Measurements from ENCODE around the gene BRAT1.

Gene BRAT1

GRCh38 chr7:2530071-2530987, 25.0 kb downstream of the BRAT1 start:
- no peak overlapping the region for H3K27ac ChIP-seq
- H3K9me3 ChIP-seq (ENCODE audit: low read depth, low read length) = no peaks in the 10 kb centered on the region
- TF ChIP-seq FOXP2 (optimal IDR thresholded peaks at IDR 0.05; ENCODE audit: control extremely low read depth, extremely low read length, insufficient read depth) (no peak), POLR2AphosphoS5 (IDR thresholded peaks at IDR 0.05; ENCODE audit: borderline replicate concordance, low read depth, low read length) (no peak), EZH2 (IDR thresholded peaks at IDR 0.05) (no peak)
- H3K36me3 ChIP-seq (ENCODE audit: insufficient read depth, low read length) = no peaks in the 10 kb centered on the region
- no peak for DNase-seq (ENCODE audit: low read depth, low spot score)
- no peak overlapping the region for H3K9ac ChIP-seq (ENCODE audit: insufficient read length)
- H3K4me3 ChIP-seq = no peak overlapping the region

GRCh38 chr7:2529161-2530070, 25.9 kb downstream of the BRAT1 start:
- no peaks in the 10 kb centered on the region for H3K36me3 ChIP-seq (ENCODE audit: insufficient read depth, low read length)
- H3K27ac ChIP-seq = no peak overlapping the region
- H3K9me3 ChIP-seq (ENCODE audit: low read depth, low read length) = no peaks in the 10 kb centered on the region
- no peak overlapping the region for H3K4me3 ChIP-seq
- no peak overlapping the region for H3K9ac ChIP-seq (ENCODE audit: insufficient read length)
- DNase-seq (ENCODE audit: low read depth, low spot score) = no peak
- TF ChIP-seq EZH2 (IDR thresholded peaks at IDR 0.05) (no peak), POLR2AphosphoS5 (IDR thresholded peaks at IDR 0.05; ENCODE audit: borderline replicate concordance, low read depth, low read length) (no peak), FOXP2 (optimal IDR thresholded peaks at IDR 0.05; ENCODE audit: control extremely low read depth, extremely low read length, insufficient read depth) (no peak)

- Histone ChIP-seq H3K27ac (no peak overlapping the region), H3K9ac (ENCODE audit: insufficient read length) (no peak overlapping the region), H3K36me3 (ENCODE audit: insufficient read depth, low read length) (no peaks in the 10 kb centered on the region), H3K4me3 (no peak overlapping the region), H3K9me3 (ENCODE audit: low read depth, low read length) (no peaks in the 10 kb centered on the region)
- TF ChIP-seq FOXP2 (optimal IDR thresholded peaks at IDR 0.05; ENCODE audit: control extremely low read depth, extremely low read length, insufficient read depth) = no peak
- no peak for TF ChIP-seq POLR2AphosphoS5 (IDR thresholded peaks at IDR 0.05; ENCODE audit: borderline replicate concordance, low read depth, low read length)
- TF ChIP-seq EZH2 (IDR thresholded peaks at IDR 0.05) = no peak
- no peak for DNase-seq (ENCODE audit: low read depth, low spot score)
These were observed 26.7 kb downstream of the BRAT1 start for GRCh38 chr7:2528481-2529095.

GRCh38 chr7:2527505-2528467, 27.5 kb downstream of the BRAT1 start:
- no peak for DNase-seq (ENCODE audit: low read depth, low spot score)
- no peak overlapping the region for H3K9ac ChIP-seq (ENCODE audit: insufficient read length)
- TF ChIP-seq FOXP2 (optimal IDR thresholded peaks at IDR 0.05; ENCODE audit: control extremely low read depth, extremely low read length, insufficient read depth) = no peak
- no peaks in the 10 kb centered on the region for H3K36me3 ChIP-seq (ENCODE audit: insufficient read depth, low read length)
- no peaks in the 10 kb centered on the region for H3K9me3 ChIP-seq (ENCODE audit: low read depth, low read length)
- no peak overlapping the region for H3K27ac ChIP-seq
- H3K4me3 ChIP-seq = no peak overlapping the region

- H3K9ac ChIP-seq (ENCODE audit: insufficient read length) = no peak overlapping the region
- no peak for TF ChIP-seq FOXP2 (optimal IDR thresholded peaks at IDR 0.05; ENCODE audit: control extremely low read depth, extremely low read length, insufficient read depth)
- TF ChIP-seq EZH2 (IDR thresholded peaks at IDR 0.05) = no peak
- TF ChIP-seq POLR2AphosphoS5 (IDR thresholded peaks at IDR 0.05; ENCODE audit: borderline replicate concordance, low read depth, low read length) = no peak
- H3K4me3 ChIP-seq = no peak overlapping the region
- DNase-seq (ENCODE audit: low read depth, low spot score) = no peak
- H3K27ac ChIP-seq = no peak overlapping the region
- no peaks in the 10 kb centered on the region for H3K36me3 ChIP-seq (ENCODE audit: insufficient read depth, low read length)
- no peaks in the 10 kb centered on the region for H3K9me3 ChIP-seq (ENCODE audit: low read depth, low read length)
These were observed 28.4 kb downstream of the BRAT1 start for GRCh38 chr7:2526659-2527504.

GRCh38 chr7:2525658-2526630, 29.4 kb downstream of the BRAT1 start:
- DNase-seq (ENCODE audit: low read depth, low spot score) = no peak
- Histone ChIP-seq H3K27ac (no peak overlapping the region), H3K9ac (ENCODE audit: insufficient read length) (no peak overlapping the region), H3K4me3 (no peak overlapping the region), H3K36me3 (ENCODE audit: insufficient read depth, low read length) (no peaks in the 10 kb centered on the region), H3K9me3 (ENCODE audit: low read depth, low read length) (no peaks in the 10 kb centered on the region)
- no peak for TF ChIP-seq FOXP2 (optimal IDR thresholded peaks at IDR 0.05; ENCODE audit: control extremely low read depth, extremely low read length, insufficient read depth)
- no peak for TF ChIP-seq EZH2 (IDR thresholded peaks at IDR 0.05)
- TF ChIP-seq POLR2AphosphoS5 (IDR thresholded peaks at IDR 0.05; ENCODE audit: borderline replicate concordance, low read depth, low read length) = no peak
